Measurements from ENCODE around the gene IQCB1.

GRCh38 chr3:121871430-121871829, 36.6 kb upstream of the IQCB1 start:
- TF ChIP-seq CTCF (IDR thresholded peaks at IDR 0.05; ENCODE audit: low read depth, low read length): no peak
- TF ChIP-seq POLR2A (IDR thresholded peaks at IDR 0.05; ENCODE audit: extremely low read depth, insufficient read length): no peak

All from NB4 (cell line).